BLaER1 treated with 17β-estradiol and CSF1 and Interleukin-3, amounts not matched to agents 10 nM and 100 nM (cell line): ENCODE measurements around the gene USP31.

ENCODE experiments used
- H3K27ac ChIP-seq, 11 experiments: shearing (Covaris generic); formaldehyde crosslinking; 2 replicates each; pipeline ENCODE4 v1.8.1; 2022
- H3K27me3 ChIP-seq, 11 experiments: shearing (Covaris generic); formaldehyde crosslinking; 2 replicates each; pipeline ENCODE4 v1.8.1; 2022
- H3K36me3 ChIP-seq, 11 experiments: shearing (Covaris generic); formaldehyde crosslinking; 2 replicates each; pipeline ENCODE4 v1.8.1; 2022
- H3K4me1 ChIP-seq, 10 experiments: shearing (Covaris generic); formaldehyde crosslinking; 2 replicates each; pipeline ENCODE4 v1.8.1; 2022
- H3K4me2 ChIP-seq, 11 experiments: shearing (Covaris generic); formaldehyde crosslinking; 2 replicates each; pipeline ENCODE4 v1.8.1; 2022
- H3K4me3 ChIP-seq, 10 experiments: shearing (Covaris generic); formaldehyde crosslinking; 2 replicates each; pipeline ENCODE4 v1.8.1; 2022
- H3K9ac ChIP-seq, 11 experiments: shearing (Covaris generic); formaldehyde crosslinking; 2 replicates each; pipeline ENCODE4 v1.8.1; 2022
- H3K9me3 ChIP-seq, 11 experiments: shearing (Covaris generic); formaldehyde crosslinking; replicated peaks in 1 of 11; 2 replicates each; pipeline ENCODE4 v1.8.1; 2022
- H4K20me1 ChIP-seq, 11 experiments: shearing (Covaris generic); formaldehyde crosslinking; 2 replicates each; pipeline ENCODE4 v1.8.1; 2022
- Cebpa-rat ChIP-seq, 11 experiments: shearing (Covaris generic); IDR thresholded peaks; 2 replicates each; pipeline ENCODE4 v1.8.1; 2022

The USP31 gene

GRCh38 chr16:23051587-23051986, 97.7 kb downstream of the USP31 start:
- Histone ChIP-seq H3K9ac (no peak overlapping the region), H3K27me3 (no peaks in the 10 kb centered on the region; a peak in 2 of 22 replicates)

GRCh38 chr16:23048164-23048563, 101.1 kb downstream of the USP31 start:
- H3K4me3 ChIP-seq = no peak overlapping the region
- H3K9me3 ChIP-seq = peaks cover 6 to 15% (median 10%) of the 10 kb centered on the region in 11 experiments; a peak in 20 of 22 replicates
- H3K27ac ChIP-seq = no peak overlapping the region
- H3K27me3 ChIP-seq = no peaks in the 10 kb centered on the region; a peak in 2 of 22 replicates
- no peaks in the 10 kb centered on the region for H3K36me3 ChIP-seq
- no peak overlapping the region for H3K4me2 ChIP-seq
- peaks cover 0 to 6% (median 0%) of the 10 kb centered on the region in 10 experiments; a peak in 3 of 20 replicates for H3K4me1 ChIP-seq
- TF ChIP-seq Cebpa-rat (IDR thresholded peaks at IDR 0.05) = no peak
- no peaks in the 10 kb centered on the region for H4K20me1 ChIP-seq
- no peak overlapping the region for H3K9ac ChIP-seq

More at GRCh38 chr16:23051587-23051986, 97.7 kb downstream of the USP31 start:
- no peak overlapping the region for H3K4me3 ChIP-seq
- H3K36me3 ChIP-seq = no peaks in the 10 kb centered on the region
- H3K4me1 ChIP-seq = peaks cover 0 to 8% (median 5%) of the 10 kb centered on the region in 10 experiments; a peak in 5 of 20 replicates
- no peak for TF ChIP-seq Cebpa-rat (IDR thresholded peaks at IDR 0.05)
- 0 out of 22 replicates have a peak, but pooled peaks cover 0 to 3% (median 0%) of the 10 kb centered on the region in 11 experiments for H3K9me3 ChIP-seq
- H3K27ac ChIP-seq = no peak overlapping the region
- H3K4me2 ChIP-seq = no peak overlapping the region
- no peaks in the 10 kb centered on the region for H4K20me1 ChIP-seq

- Histone ChIP-seq H3K9ac (no peak overlapping the region), H4K20me1 (no peaks in the 10 kb centered on the region), H3K4me2 (no peak overlapping the region), H3K4me3 (no peak overlapping the region), H3K27me3 (no peaks in the 10 kb centered on the region), H3K9me3 (peaks cover 6 to 15% (median 10%) of the 10 kb centered on the region in 11 experiments; a peak in 20 of 22 replicates), H3K4me1 (peaks cover 0 to 7% (median 0%) of the 10 kb centered on the region in 10 experiments; a peak in 7 of 20 replicates), H3K27ac (no peak overlapping the region), H3K36me3 (no peaks in the 10 kb centered on the region)
- no peak for TF ChIP-seq Cebpa-rat (IDR thresholded peaks at IDR 0.05)
Observed at GRCh38 chr16:23045025-23045424, 104.2 kb downstream of the USP31 start.

- H4K20me1 ChIP-seq = no peaks in the 10 kb centered on the region
- no peaks in the 10 kb centered on the region for H3K36me3 ChIP-seq
- H3K4me1 ChIP-seq = peaks cover 0 to 12% (median 0%) of the 10 kb centered on the region in 10 experiments; a peak in 7 of 20 replicates
- peak overlapping the region in 5 of 11 experiments; percentile 18 to 37 (median 26); a peak in 5 of 22 replicates for H3K4me2 ChIP-seq
- no peak for TF ChIP-seq Cebpa-rat (IDR thresholded peaks at IDR 0.05)
- H3K9ac ChIP-seq = no peak overlapping the region
- H3K9me3 ChIP-seq = peaks cover 5 to 12% (median 9%) of the 10 kb centered on the region in 11 experiments; a peak in 20 of 22 replicates
- no peak overlapping the region for H3K4me3 ChIP-seq
- no peaks in the 10 kb centered on the region for H3K27me3 ChIP-seq
- no peak overlapping the region for H3K27ac ChIP-seq
Observed at GRCh38 chr16:23040246-23040645, 109.0 kb downstream of the USP31 start.

GRCh38 chr16:23039118-23039517, 110.1 kb downstream of the USP31 start:
- no peaks in the 10 kb centered on the region for H4K20me1 ChIP-seq
- H3K9me3 ChIP-seq = peaks cover 1 to 7% (median 6%) of the 10 kb centered on the region in 11 experiments; a peak in 12 of 22 replicates
- TF ChIP-seq Cebpa-rat (IDR thresholded peaks at IDR 0.05) = no peak
- H3K4me1 ChIP-seq = peaks cover 0 to 12% (median 0%) of the 10 kb centered on the region in 10 experiments; a peak in 7 of 20 replicates
- H3K4me3 ChIP-seq = no peak overlapping the region
- H3K4me2 ChIP-seq = no peak overlapping the region
- no peaks in the 10 kb centered on the region for H3K27me3 ChIP-seq
- H3K36me3 ChIP-seq = no peaks in the 10 kb centered on the region
- no peak overlapping the region for H3K9ac ChIP-seq
- H3K27ac ChIP-seq = no peak overlapping the region

- TF ChIP-seq Cebpa-rat (IDR thresholded peaks at IDR 0.05) = no peak
- peaks cover 0 to 7% (median 0%) of the 10 kb centered on the region in 10 experiments; a peak in 7 of 20 replicates for H3K4me1 ChIP-seq
- H3K27me3 ChIP-seq = no peaks in the 10 kb centered on the region
- no peak overlapping the region for H3K27ac ChIP-seq
- peaks cover 17 to 26% (median 24%) of the 10 kb centered on the region in 11 experiments for H3K9me3 ChIP-seq
- H3K9ac ChIP-seq = no peak overlapping the region
- H3K36me3 ChIP-seq = no peaks in the 10 kb centered on the region
- no peaks in the 10 kb centered on the region for H4K20me1 ChIP-seq
- H3K4me3 ChIP-seq = no peak overlapping the region
- H3K4me2 ChIP-seq = no peak overlapping the region
Observed at GRCh38 chr16:23035240-23035639, 114.0 kb downstream of the USP31 start.

- Histone ChIP-seq H3K36me3 (no peaks in the 10 kb centered on the region), H3K27ac (no peak overlapping the region), H3K9ac (no peak overlapping the region), H3K27me3 (no peaks in the 10 kb centered on the region; a peak in 1 of 22 replicates), H4K20me1 (peaks cover 0 to 4% (median 0%) of the 10 kb centered on the region in 11 experiments; a peak in 1 of 22 replicates), H3K4me2 (no peak overlapping the region), H3K4me3 (no peak overlapping the region), H3K9me3 (peaks cover 17 to 26% (median 24%) of the 10 kb centered on the region in 11 experiments), H3K4me1 (no peaks in the 10 kb centered on the region)
- TF ChIP-seq Cebpa-rat (IDR thresholded peaks at IDR 0.05) = no peak
Observed at GRCh38 chr16:23031508-23032098, 117.6 kb downstream of the USP31 start.

- Histone ChIP-seq H3K27ac (no peak overlapping the region), H3K36me3 (no peaks in the 10 kb centered on the region), H3K9ac (no peak overlapping the region), H3K4me1 (no peaks in the 10 kb centered on the region), H3K9me3 (peaks cover 17 to 26% (median 24%) of the 10 kb centered on the region in 11 experiments), H3K4me3 (no peak overlapping the region), H3K27me3 (no peaks in the 10 kb centered on the region; a peak in 1 of 22 replicates), H3K4me2 (no peak overlapping the region), H4K20me1 (peaks cover 0 to 4% (median 0%) of the 10 kb centered on the region in 11 experiments; a peak in 1 of 22 replicates)
- TF ChIP-seq Cebpa-rat (IDR thresholded peaks at IDR 0.05) = no peak
Observed at GRCh38 chr16:23029733-23030420, 119.4 kb downstream of the USP31 start.

- Histone ChIP-seq H3K27ac (no peak overlapping the region), H3K9me3 (peaks cover 0 to 3% (median 1%) of the 10 kb centered on the region in 11 experiments; a peak in 10 of 22 replicates), H3K36me3 (no peaks in the 10 kb centered on the region), H3K4me2 (no peak overlapping the region), H3K4me3 (no peak overlapping the region), H3K9ac (no peak overlapping the region), H3K4me1 (no peaks in the 10 kb centered on the region), H3K27me3 (no peaks in the 10 kb centered on the region; a peak in 1 of 22 replicates), H4K20me1 (peaks cover 0 to 4% (median 0%) of the 10 kb centered on the region in 11 experiments; a peak in 1 of 22 replicates)
- TF ChIP-seq Cebpa-rat (IDR thresholded peaks at IDR 0.05) = no peak
Observed at GRCh38 chr16:23027386-23027785, 121.9 kb downstream of the USP31 start.
